Measurements from ENCODE around the gene UBE2D4. TPM values are rescaled to one million over a fixed set of nuclear protein-coding genes. Genes with fewer than 3 reads are reported as not detected.
A peak's percentile ranks its signal among the peaks of the same experiment; 100 is the strongest.

Gene UBE2D4
- total and polyA plus RNA-seq, 7 donors, result 50.2 to 118 (median 67.1) TPM

- H3K9me3 ChIP-seq, result no peaks in the 10 kb centered on the region
- DNase-seq (peak; percentile 59 to 77), ATAC-seq (peak; percentile 70 to 76 (median 74))
- peak within 1 kb of the TSS; percentile 81 for H3K27ac ChIP-seq
- peaks cover 0 to 8% of the 10 kb centered on the region in 2 donors for H3K36me3 ChIP-seq (ENCODE audit: insufficient read depth in 1 of 2, low read depth in 1 of 2)
- H3K4me3 ChIP-seq, result peak within 1 kb of the TSS; percentile 72
- peaks cover 23% of the 10 kb centered on the region for H3K4me1 ChIP-seq
- WGBS, 3 donors, result 1 to 2% (median 1%) methylated on average over 28 to 73 of the region's 73 CpGs
- intact Hi-C loops (cut with DNase I), result no loop called here
- H3K27me3 ChIP-seq (ENCODE audit: insufficient read depth in 3 of 3, low read length in 2 of 3), result no peaks in the 10 kb centered on the region
- TF ChIP-seq CTCF (IDR thresholded peaks at IDR 0.05), result no peak
These were observed 19.8 kb upstream of the UBE2D4 start, which contains the start of gene URGCP for GRCh38 chr7:43906331-43907010. URGCP (minus strand) TSS chr7:43906596; CDS start chr7:43906575, 21 bp downstream.

DNA sequence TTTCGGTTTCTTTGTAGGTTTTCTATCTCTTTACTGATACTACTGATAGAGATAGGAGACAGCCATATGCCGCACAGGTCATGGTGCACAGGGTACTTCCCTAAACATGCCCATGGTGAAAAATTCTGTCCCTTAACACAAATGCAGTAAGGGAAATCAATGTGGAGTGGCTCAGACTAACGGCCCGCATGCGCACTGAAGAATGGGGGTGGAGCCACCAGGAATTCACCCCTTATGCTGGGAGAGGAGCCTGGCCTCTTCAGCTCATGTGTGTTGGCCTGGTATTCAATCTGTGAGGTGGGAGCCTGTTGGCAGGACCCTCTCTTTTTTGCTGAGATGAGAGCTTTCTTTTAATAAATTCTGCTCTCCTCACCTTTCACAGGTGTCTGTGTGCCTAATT is 11.4 kb upstream of the UBE2D4 start:
- Histone ChIP-seq H3K27ac (no peak overlapping the region), H3K36me3 (ENCODE audit: insufficient read depth in 1 of 2, low read depth in 1 of 2) (peaks cover 0 to 11% of the 10 kb centered on the region in 2 donors), H3K9me3 (no peaks in the 10 kb centered on the region), H3K27me3 (ENCODE audit: insufficient read depth in 3 of 3, low read length in 2 of 3) (no peaks in the 10 kb centered on the region), H3K4me1 (no peaks in the 10 kb centered on the region), H3K4me3 (no peak overlapping the region)
- intact Hi-C loops (cut with DNase I), result no loop called here
- 86 to 94% (median 92%) methylated on average over 5 of the region's 5 CpGs for WGBS, 3 donors
- DNase-seq (no peak), ATAC-seq (no peak)
- no peak for TF ChIP-seq CTCF (IDR thresholded peaks at IDR 0.05)

GRCh38 chr7:43915907-43916306 is 10.3 kb upstream of the UBE2D4 start:
- no peak overlapping the region for H3K27ac ChIP-seq
- intact Hi-C loops (cut with DNase I), result no loop called here
- ATAC-seq, result no peak
- H3K27me3 ChIP-seq (ENCODE audit: insufficient read depth in 3 of 3, low read length in 2 of 3), result no peaks in the 10 kb centered on the region
- no peak overlapping the region for H3K4me3 ChIP-seq
- H3K4me1 ChIP-seq, result no peaks in the 10 kb centered on the region
- DNase-seq, result no peak
- 93 to 96% (median 95%) methylated on average over 5 of the region's 5 CpGs for WGBS, 3 donors
- no peak for TF ChIP-seq CTCF (IDR thresholded peaks at IDR 0.05)
- H3K36me3 ChIP-seq (ENCODE audit: insufficient read depth in 1 of 2, low read depth in 1 of 2), result peaks cover 0 to 3% of the 10 kb centered on the region in 2 donors
- no peaks in the 10 kb centered on the region for H3K9me3 ChIP-seq

GRCh38 chr7:43921423-43921822 is 4.8 kb upstream of the UBE2D4 start:
- H3K27ac ChIP-seq, result no peak overlapping the region
- no peak for TF ChIP-seq CTCF (IDR thresholded peaks at IDR 0.05)
- 38 to 56% (median 44%) methylated on average over 2 of the region's 2 CpGs for WGBS, 3 donors
- intact Hi-C loops (cut with DNase I), result no loop called here
- H3K4me3 ChIP-seq, result no peak overlapping the region
- H3K4me1 ChIP-seq, result peaks cover 8% of the 10 kb centered on the region
- peaks cover 0 to 3% of the 10 kb centered on the region in 2 donors for H3K36me3 ChIP-seq (ENCODE audit: insufficient read depth in 1 of 2, low read depth in 1 of 2)
- no peak for ATAC-seq
- DNase-seq, result no peak
- H3K9me3 ChIP-seq, result no peaks in the 10 kb centered on the region
- H3K27me3 ChIP-seq (ENCODE audit: insufficient read depth in 3 of 3, low read length in 2 of 3), result no peaks in the 10 kb centered on the region

- H3K27me3 ChIP-seq (ENCODE audit: insufficient read depth in 3 of 3, low read length in 2 of 3), result no peaks in the 10 kb centered on the region
- intact Hi-C loops (cut with DNase I), result no loop called here
- WGBS, 3 donors, result 88 to 94% (median 94%) methylated on average over 4 of the region's 4 CpGs
- ATAC-seq (no peak), DNase-seq (no peak)
- no peak for TF ChIP-seq CTCF (IDR thresholded peaks at IDR 0.05)
- no peak overlapping the region for H3K4me3 ChIP-seq
- no peak overlapping the region for H3K27ac ChIP-seq
- H3K4me1 ChIP-seq, result peaks cover 13% of the 10 kb centered on the region
- H3K36me3 ChIP-seq (ENCODE audit: insufficient read depth in 1 of 2, low read depth in 1 of 2), result peaks cover 0 to 3% of the 10 kb centered on the region in 2 donors
- H3K9me3 ChIP-seq, result no peaks in the 10 kb centered on the region
These were observed 3.5 kb upstream of the UBE2D4 start for GRCh38 chr7:43922726-43923125.
